GM19468 (cell line): Measurements from ENCODE around the gene TRAF3.
A peak's percentile ranks its signal among the peaks of the same experiment; 100 is the strongest.
"Not testable (repeated sequence)": the region's sequence is repeated elsewhere in the genome, so short reads cannot be mapped to it uniquely, and the experiment has no call there.

Experiments used
- ATAC-seq: cut with Tn5 transposase; IDR thresholded peaks from one replicate; pipeline ENCODE4 v1.9.1; 2021; ENCODE audit warnings: mild to moderate bottlenecking, moderate library complexity, moderate number of reproducible peaks; ENCODE audit not compliant: unreplicated experiment; ENCODE audit errors: extremely low read depth

Gene TRAF3

DNA sequence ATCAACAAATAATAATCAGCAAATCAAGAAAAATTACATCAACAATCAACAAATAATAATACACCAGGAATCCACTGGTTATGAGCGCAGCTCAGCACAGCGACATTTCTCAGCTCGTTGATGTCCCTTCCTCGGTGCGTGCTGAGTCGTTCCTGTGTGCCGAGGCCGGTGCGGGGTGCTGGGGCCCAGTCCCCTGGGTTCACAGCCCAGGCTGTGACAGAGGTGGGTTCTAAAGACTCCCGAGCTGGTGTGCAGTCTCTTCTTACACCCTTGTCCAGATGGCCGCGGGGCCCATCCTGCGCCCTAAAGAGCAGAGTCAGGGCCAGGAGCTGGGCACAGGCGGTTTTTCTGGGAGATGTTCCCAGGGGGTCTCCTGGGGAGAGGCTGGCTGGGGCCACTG is 26.9 kb upstream of the TRAF3 start:
- ATAC-seq: no peak

DNA sequence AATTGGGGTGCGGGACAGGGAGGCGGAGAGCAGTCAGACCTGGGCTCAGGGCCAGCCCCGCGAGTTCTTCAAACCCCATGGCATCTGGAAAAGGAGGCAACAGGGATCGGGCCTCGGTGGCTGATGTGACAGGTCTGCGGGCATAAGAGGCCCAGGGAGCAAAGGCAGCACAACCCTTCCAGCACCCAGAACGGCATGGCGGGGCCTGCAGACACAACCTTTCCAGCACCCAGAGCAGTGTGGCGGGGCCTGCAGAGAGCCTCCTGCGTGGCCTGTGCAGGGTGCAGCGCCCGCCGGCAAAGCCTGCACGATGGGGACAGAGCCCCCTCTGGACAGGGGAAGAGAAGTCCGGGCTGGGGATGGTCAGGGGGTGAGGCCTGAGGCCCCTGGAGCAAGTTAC is 26.2 kb upstream of the TRAF3 start:
- no peak for ATAC-seq

- ATAC-seq: no peak
Observed at GRCh38 chr14:102752239-102752847, 24.9 kb upstream of the TRAF3 start.

GRCh38 chr14:102754370-102755262 is 22.6 kb upstream of the TRAF3 start:
- peak; percentile 37 for ATAC-seq

- no peak for ATAC-seq
Observed at GRCh38 chr14:102757646-102758045, 19.6 kb upstream of the TRAF3 start.

DNA sequence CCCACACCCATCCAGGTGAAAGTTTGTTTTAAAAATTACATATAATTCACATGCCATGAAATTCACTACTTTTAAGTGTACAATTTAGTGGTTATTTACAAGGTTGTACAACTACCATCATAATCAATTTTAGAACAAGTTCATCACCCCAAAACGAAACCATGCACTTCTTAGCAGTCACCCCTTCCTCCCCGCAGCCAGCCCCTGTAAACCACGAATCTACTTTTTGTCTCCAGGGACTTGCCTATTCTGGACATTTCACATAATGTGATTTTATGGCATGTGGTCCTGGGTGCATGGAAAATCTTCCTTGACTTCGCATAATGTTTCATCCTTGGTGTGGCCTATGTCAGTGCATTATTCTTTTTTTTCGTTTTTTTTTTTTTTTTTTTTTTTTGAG is 19.2 kb upstream of the TRAF3 start:
- ATAC-seq: no peak

- no peak for ATAC-seq
Observed at GRCh38 chr14:102759456-102760187, 17.6 kb upstream of the TRAF3 start.

DNA sequence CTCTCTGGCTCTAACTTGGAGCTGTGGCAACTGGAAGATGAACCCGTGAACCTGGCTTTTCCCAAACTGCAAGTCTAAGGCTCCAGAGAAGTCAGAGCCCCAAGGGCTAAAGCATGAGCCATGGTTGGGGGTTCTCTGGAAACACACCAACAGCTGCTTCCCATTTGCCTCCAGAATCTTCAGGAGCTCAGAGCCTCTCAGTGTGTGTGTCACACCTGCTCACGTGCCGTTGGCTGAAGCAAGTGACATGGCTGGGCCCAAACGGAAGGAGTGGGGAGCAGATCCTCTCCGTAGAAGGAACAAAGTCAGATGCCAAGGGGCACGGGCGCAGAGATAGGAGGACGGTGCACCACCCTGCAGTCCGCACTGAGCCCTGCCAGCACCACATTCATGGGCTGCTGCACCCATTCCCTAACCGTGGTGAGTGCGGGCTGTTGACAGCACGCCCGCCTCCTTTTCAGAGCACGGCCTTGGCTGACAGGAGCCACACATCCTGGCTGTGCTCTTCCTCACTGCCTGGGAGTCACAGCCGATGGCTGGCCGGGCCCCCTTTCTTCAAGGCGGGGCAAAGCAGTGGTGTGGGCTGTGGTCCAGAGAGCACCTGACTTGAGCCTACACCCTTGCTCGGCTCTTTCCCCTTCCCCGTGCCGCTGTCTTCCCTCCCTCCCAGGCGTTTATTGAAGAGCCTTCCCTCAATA is 16.6 kb upstream of the TRAF3 start:
- ATAC-seq: no peak

DNA sequence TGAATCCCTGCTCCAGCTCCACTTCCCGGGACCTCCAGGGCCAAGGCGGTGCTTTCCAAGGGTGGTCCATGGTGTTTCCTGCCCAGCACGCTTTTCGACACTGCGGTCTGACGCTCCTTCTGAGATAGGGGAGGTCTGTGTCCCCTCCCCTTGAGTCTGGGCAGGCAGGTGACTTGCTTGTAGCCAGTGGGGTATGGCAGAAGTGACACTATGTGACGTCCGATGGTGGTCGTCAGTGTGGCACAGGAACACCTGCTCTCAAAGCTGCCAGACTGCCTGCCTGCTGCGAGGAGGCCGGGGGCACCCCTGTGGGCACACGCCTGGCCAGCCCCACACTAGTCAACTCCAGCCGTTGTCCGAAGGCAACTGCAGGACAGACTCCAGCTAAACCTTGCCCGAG is 16.0 kb upstream of the TRAF3 start:
- no peak for ATAC-seq

DNA sequence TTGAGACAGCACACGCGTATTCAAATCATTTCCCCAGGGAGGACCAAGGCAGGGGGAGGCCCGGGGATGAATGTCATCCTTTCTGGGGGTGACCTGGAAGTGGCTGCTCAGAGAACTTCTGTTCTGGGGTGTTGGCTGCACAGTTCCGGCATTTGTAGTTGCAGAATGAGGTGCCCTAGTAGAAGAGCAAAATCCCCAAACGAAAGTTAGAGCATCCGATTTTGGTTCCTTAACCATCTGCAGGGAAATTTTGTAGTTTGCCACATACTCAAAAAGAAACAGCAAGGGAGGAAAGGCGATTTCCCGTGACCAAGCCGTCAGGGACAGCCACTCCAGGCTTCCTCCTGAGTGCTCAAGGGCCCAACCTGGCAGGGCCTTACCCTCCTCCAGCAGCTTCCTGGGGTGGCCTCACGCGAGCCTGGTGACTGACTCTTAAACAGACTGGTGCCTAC is 13.0 kb upstream of the TRAF3 start:
- peak; percentile 13 for ATAC-seq

DNA sequence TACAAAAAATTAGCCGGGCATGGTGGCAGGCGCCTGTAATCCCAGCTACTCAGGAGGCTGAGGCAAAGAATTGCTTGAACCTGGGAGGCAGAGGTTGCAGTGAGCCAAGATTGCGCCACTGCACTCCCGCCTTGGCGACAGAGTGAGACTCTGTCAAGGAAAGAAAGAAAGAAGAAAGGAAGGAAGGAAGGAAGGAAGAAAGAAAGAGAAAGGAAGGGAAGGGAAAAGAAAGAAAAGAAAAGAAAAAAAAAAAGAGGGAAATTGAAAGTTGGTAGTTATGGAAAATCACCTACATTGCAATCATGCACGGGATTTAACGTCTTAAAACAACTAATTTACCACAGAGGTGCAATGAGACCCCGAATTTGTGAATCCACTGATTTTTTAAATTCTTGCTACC is 11.5 kb upstream of the TRAF3 start:
- ATAC-seq: not testable (repeated sequence)

DNA sequence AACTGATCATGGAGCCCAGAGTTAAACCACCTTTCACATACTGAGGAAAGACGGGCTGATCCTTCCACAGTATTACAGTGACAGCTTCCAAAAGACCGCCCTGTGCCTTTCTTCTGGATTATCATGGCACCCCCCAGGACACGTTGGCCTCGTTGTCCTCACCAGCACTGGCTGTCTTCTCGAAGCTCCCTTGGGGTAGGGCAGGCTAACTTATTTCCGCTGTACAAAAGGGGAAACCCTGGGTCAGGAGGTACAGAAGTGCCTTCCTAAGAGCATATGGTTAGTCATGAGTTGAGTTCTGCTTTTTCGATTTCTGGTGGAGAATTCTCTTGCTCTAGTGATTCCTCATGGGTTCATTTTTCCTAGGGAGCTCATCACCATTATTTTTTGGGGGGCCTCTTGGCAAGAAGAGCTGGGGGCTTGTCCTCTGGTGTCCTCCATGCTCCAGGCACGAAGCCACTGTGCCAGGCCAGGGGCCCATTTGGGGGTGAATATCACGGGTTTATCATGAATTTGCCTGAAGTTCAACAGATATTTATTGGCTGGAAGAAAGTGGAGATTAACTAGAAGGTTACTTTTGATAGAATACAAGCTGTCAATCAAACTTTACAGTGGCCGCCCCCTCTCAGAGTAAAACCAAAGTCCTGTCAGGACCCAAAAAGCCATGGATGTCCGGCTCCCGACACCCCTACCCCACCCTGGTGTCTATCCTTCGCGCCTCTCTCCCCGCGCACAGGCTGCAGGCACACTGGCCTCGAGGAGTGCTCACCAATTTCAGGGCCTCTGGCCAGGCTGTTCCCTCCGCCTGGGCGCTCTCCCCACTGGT is 8.8 kb upstream of the TRAF3 start:
- ATAC-seq: peak; percentile 34

- ATAC-seq: no peak
Observed at GRCh38 chr14:102769049-102769327, 8.3 kb upstream of the TRAF3 start.

- no peak for ATAC-seq
Observed at GRCh38 chr14:102770147-102771123, 6.8 kb upstream of the TRAF3 start.

- no peak for ATAC-seq
Observed at GRCh38 chr14:102771144-102771543, 6.1 kb upstream of the TRAF3 start.

- no peak for ATAC-seq
Observed at GRCh38 chr14:102772781-102773570, 4.3 kb upstream of the TRAF3 start.

DNA sequence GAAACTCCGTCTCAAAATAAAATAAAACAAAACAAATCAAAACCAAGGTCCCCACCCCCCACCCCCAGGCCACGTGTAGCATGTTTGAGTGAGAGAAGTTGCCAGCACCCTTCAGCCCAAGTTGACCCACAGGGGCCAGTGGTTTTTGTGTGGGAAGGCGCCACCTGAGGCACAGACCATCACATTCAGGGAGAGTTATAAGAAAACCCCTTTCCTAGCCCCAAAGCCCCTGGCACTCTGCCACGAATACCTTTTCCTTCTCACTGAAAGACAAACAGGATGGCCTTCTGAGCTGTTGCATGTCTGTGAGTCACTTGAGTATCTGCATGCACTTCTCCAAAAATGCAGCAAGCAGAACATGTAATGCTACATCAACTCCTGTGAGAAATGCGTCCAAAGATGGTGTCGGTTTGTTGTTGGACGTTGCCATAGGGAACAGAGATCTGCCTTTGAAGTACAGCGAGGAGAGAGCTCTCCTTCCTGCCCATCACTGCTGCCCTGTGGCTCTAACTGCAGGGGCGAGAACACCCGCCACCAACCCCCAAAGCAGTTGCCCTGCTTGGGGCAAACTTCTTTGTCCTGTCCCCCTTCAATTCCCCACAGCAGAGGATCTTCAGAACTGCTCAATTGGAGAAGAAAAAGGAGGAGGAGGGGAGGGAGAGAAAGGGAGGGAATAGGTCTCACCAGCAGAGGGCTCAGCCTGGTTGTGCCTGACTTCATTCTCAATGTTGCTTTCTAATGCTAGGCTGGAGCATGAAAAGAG is 2.7 kb upstream of the TRAF3 start:
- ATAC-seq: peak; percentile 15
